Activated CD4-positive, alpha-beta T cell treated with anti-CD3 and anti-CD28 coated beads, Interleukin-10, Interleukin-2, amounts not matched to agents 100 ng/mL and 50 ng/mL, durations not matched to agents 16 hours and 8 hours (primary cell): ENCODE measurements around the gene RNF112.
"Not testable (repeated sequence)": the region's sequence is repeated elsewhere in the genome, so short reads cannot be mapped to it uniquely, and the experiment has no call there.

Source experiments
- DNase-seq: peaks from one replicate; pipeline ENCODE4 v3.0.0-alpha.2; 2020

The RNF112 gene

GRCh38 chr17:19456016-19456927 lies 45.2 kb downstream of the RNF112 start:
- no peak for DNase-seq

- no peak for DNase-seq
Observed at GRCh38 chr17:19457046-19457445, 46.0 kb downstream of the RNF112 start.

- no peak for DNase-seq
Observed at GRCh38 chr17:19457830-19458271, 46.8 kb downstream of the RNF112 start.

GRCh38 chr17:19458481-19458880 lies 47.4 kb downstream of the RNF112 start:
- not testable (repeated sequence) for DNase-seq

- not testable (repeated sequence) for DNase-seq
Observed at GRCh38 chr17:19459018-19459655, 48.1 kb downstream of the RNF112 start.

- DNase-seq: no peak
Observed at GRCh38 chr17:19460700-19461099, 49.7 kb downstream of the RNF112 start.

- DNase-seq: no peak
Observed at GRCh38 chr17:19461116-19461515, 50.1 kb downstream of the RNF112 start.

- DNase-seq: no peak
Observed at GRCh38 chr17:19461681-19462080, 50.6 kb downstream of the RNF112 start.

- not testable (repeated sequence) for DNase-seq
Observed at GRCh38 chr17:19462456-19463035, 51.5 kb downstream of the RNF112 start.

GRCh38 chr17:19464031-19465026 lies 53.3 kb downstream of the RNF112 start:
- DNase-seq: no peak
